GM12878 (cell line): ENCODE data around the gene ANKRD13A. TPM values are rescaled to one million over a fixed set of nuclear protein-coding genes. Genes with fewer than 3 reads are reported as not detected.
A peak's percentile ranks its signal among the peaks of the same experiment; 100 is the strongest.
"Not testable (repeated sequence)": the region's sequence is repeated elsewhere in the genome, so short reads cannot be mapped to it uniquely, and the experiment has no call there.

Source experiments
- ATAC-seq: fragments of 200-7000 bp; cut with Tn5 transposase; 3 replicates; pipeline ENCODE4 v1.9.1; 2020; ENCODE audit warnings: mild to moderate bottlenecking, moderate library complexity
- BruUV-seq: library from RNA; stranded (reverse); fragments of 400-500 nt; replicated peaks from 2 replicates; lab custom pipeline; 2021; lab: Mats Ljungman, UMichigan
- CTCF ChIA-PET: fragments of 300-600 bp; sonication (Branson Sonifier 250); formaldehyde crosslinking; extraction: SDS; loops from one replicate; lab custom pipeline; 2021; ENCODE audit warnings: inconsistent platforms; lab: Yijun Ruan, JAX
- POLR2A ChIA-PET: fragments of 350-600 bp; formaldehyde crosslinking; extraction: SDS; loops from one replicate; lab custom pipeline; 2021; ENCODE audit warnings: inconsistent platforms; lab: Charles Lee
- RAD21 ChIA-PET: fragments of 300-600 bp; sonication (Branson Sonifier 250); formaldehyde crosslinking; loops from one replicate; lab custom pipeline; 2023; ENCODE audit warnings: antibody characterized with exemption; ENCODE audit not compliant: unreplicated experiment; lab: Charles Lee
- SMC1A ChIA-PET: fragments of 300-600 bp; sonication (Branson Sonifier 250); formaldehyde crosslinking; loops from one replicate; lab custom pipeline; 2023; ENCODE audit not compliant: unreplicated experiment, uncharacterized antibody; lab: Charles Lee
- DNase-seq: peaks from one replicate; pipeline ENCODE4 v3.0.0-alpha.2; 2011; ENCODE audit warnings: low read depth, low spot score
- FAIRE-seq: peaks from 3 replicates; lab custom pipeline; 2011; peaks lifted over from hg19 to GRCh38; lab: Jason Lieb, UNC
- H2AFZ ChIP-seq: 2 replicates; pipeline ENCODE4 v1.6.0; 2011; ENCODE audit warnings: low read depth, low read length, control low read depth; ENCODE audit not compliant: control insufficient read depth
- H3K27ac ChIP-seq: 2 replicates; pipeline ENCODE4 v1.5.1; 2011; ENCODE audit warnings: control low read depth; ENCODE audit not compliant: control insufficient read depth, insufficient read depth
- H3K27me3 ChIP-seq, 2 experiments: replicated peaks in 1 of 2; 2 replicates each; pipeline versions ENCODE4 v1.6.0 to v1.6.1; 2011; ENCODE audit warnings: low read length in 1 of 2; ENCODE audit not compliant: control insufficient read depth in 2 of 2, insufficient read depth in 2 of 2
- H3K36me3 ChIP-seq, 2 experiments: 2 replicates each; pipeline ENCODE4 v1.5.1; 2011; ENCODE audit warnings: low read length in 1 of 2; ENCODE audit not compliant: control insufficient read depth in 2 of 2, insufficient read depth in 2 of 2
- H3K4me1 ChIP-seq: 2 replicates; pipeline ENCODE4 v1.6.1; 2011; ENCODE audit warnings: mild to moderate bottlenecking, low read length, moderate library complexity, mixed read lengths; ENCODE audit not compliant: control insufficient read depth, insufficient read depth
- H3K4me2 ChIP-seq: 2 replicates; pipeline ENCODE4 v1.6.0; 2011; ENCODE audit warnings: control low read depth; ENCODE audit not compliant: control insufficient read depth, insufficient read depth
- H3K4me3 ChIP-seq: fragments of 200-600 bp; sonication (generic); 2 replicates; pipeline ENCODE4 v1.5.1; 2016
- H3K79me2 ChIP-seq: 2 replicates; pipeline ENCODE4 v1.6.0; 2011; ENCODE audit warnings: low read length; ENCODE audit not compliant: control insufficient read depth, insufficient read depth
- H3K9ac ChIP-seq: 2 replicates; pipeline ENCODE4 v1.8.0; 2011; ENCODE audit warnings: low read length, control low read depth, mixed read lengths; ENCODE audit not compliant: control insufficient read depth, insufficient read depth
- H3K9me3 ChIP-seq: replicated peaks from 3 replicates; pipeline ENCODE4 v1.5.1; 2011; ENCODE audit warnings: mild to moderate bottlenecking, low read length; ENCODE audit not compliant: control insufficient read depth, insufficient read depth
- H4K20me1 ChIP-seq: 2 replicates; pipeline ENCODE4 v1.6.0; 2011; ENCODE audit not compliant: control insufficient read depth, insufficient read depth
- BHLHE40 ChIP-seq, 2 experiments: fragments of 450-650 bp in 1 of 2; IDR thresholded peaks; 2 replicates each; pipeline ENCODE4 v1.6.1; 2011 to 2017; ENCODE audit warnings: low read depth in 2 of 2, borderline replicate concordance in 1 of 2, improper control_type of control experiment in 1 of 2, low read length in 1 of 2, mild to moderate bottlenecking in 1 of 2
- IKZF1 ChIP-seq: fragments of 450-650 bp; conservative IDR thresholded peaks from 2 replicates; pipeline ENCODE4 v1.6.1; 2017; ENCODE audit warnings: antibody characterized with exemption, mild to moderate bottlenecking
- IKZF2 ChIP-seq, 2 experiments: fragments of 450-650 bp; IDR thresholded peaks; 2 replicates each; pipeline ENCODE4 v1.6.1; 2017; ENCODE audit warnings: mild to moderate bottlenecking in 2 of 2, moderate library complexity in 2 of 2
- IRF4 ChIP-seq: IDR thresholded peaks from 2 replicates; pipeline ENCODE4 v1.6.1; 2011; ENCODE audit warnings: low read depth, low read length
- JUNB ChIP-seq: IDR thresholded peaks from 2 replicates; pipeline ENCODE4 v1.6.1; 2016; ENCODE audit warnings: antibody characterized with exemption, mild to moderate bottlenecking
- JUND ChIP-seq: IDR thresholded peaks from 2 replicates; pipeline ENCODE4 v1.6.1; 2012; ENCODE audit warnings: low read depth, mild to moderate bottlenecking, low read length, improper control_type of control experiment, moderate library complexity
- MTA2 ChIP-seq: fragments of 450-650 bp; IDR thresholded peaks from 2 replicates; pipeline ENCODE4 v1.6.1; 2016; ENCODE audit warnings: low read depth, mild to moderate bottlenecking, moderate library complexity
- NBN ChIP-seq: fragments of 450-650 bp; IDR thresholded peaks from 2 replicates; pipeline ENCODE4 v1.6.1; 2016
- NFIC ChIP-seq: IDR thresholded peaks from 2 replicates; pipeline ENCODE4 v1.6.1; 2012; ENCODE audit warnings: low read depth, mild to moderate bottlenecking, inconsistent platforms, low read length, moderate library complexity
- RUNX3 ChIP-seq: IDR thresholded peaks from 2 replicates; pipeline ENCODE4 v1.6.1; 2012; ENCODE audit warnings: low read length, inconsistent platforms
- SREBF1 ChIP-seq: IDR thresholded peaks from 2 replicates; pipeline ENCODE4 v1.6.1; 2012; ENCODE audit warnings: mild to moderate bottlenecking, low read length
- ZNF217 ChIP-seq: fragments of 450-650 bp; IDR thresholded peaks from 2 replicates; pipeline ENCODE4 v1.6.1; 2017; ENCODE audit warnings: antibody characterized with exemption, mild to moderate bottlenecking
- ZNF384 ChIP-seq: IDR thresholded peaks from 2 replicates; pipeline ENCODE4 v1.6.1; 2012; ENCODE audit warnings: low read depth, mild to moderate bottlenecking, low read length, improper control_type of control experiment, borderline replicate concordance
- WGBS: methylation state at CpG from one replicate; pipeline ENCODE4 v1.1.6; 2016; ENCODE audit warnings: low lambda C conversion rate; ENCODE audit not compliant: insufficient replicate concordance, insufficient coverage; ENCODE audit errors: missing lambda C conversion rate; 5-methylcytosine and 5-hydroxymethylcytosine counted together
- in situ Hi-C: fragments of 300-500 bp; cut with MboI; formaldehyde crosslinking; loops from 9 replicates; pipeline ENCODE4 v1.14.3; 2018; ENCODE audit warnings: mixed read lengths
- intact Hi-C: fragments of 100-400 bp; cut with micrococcal nuclease; formaldehyde crosslinking; loops from one replicate; pipeline ENCODE4 v1.14.2; 2022; ENCODE audit not compliant: unreplicated experiment
- polyA plus RNA-seq, 11 experiments: library from polyadenylated mRNA; depleted of rRNA in 4 of 11; unstranded in 6 of 11; stranded (reverse) in 5 of 11; fragments of >200 nt; fragmentation: Nextera tagmentation in 4 of 11; fragmentation: Illumina TruSeq in 1 of 11; extraction: Ambion mirVana in 4 of 11; extraction: Trizol in 1 of 11; gene quantifications; 1 replicate in 1 of 11; 2 replicates in 10 of 11; pipeline versions ENCODE4 v1.2.1 to v1.2.3, GENCODE V29; 2011 to 2016; ENCODE audit warnings: inconsistent platforms in 2 of 11, missing spikeins in 2 of 11, low read depth in 1 of 11
- total RNA-seq, 4 experiments: library from RNA; depleted of rRNA in 3 of 4; stranded (reverse); fragments of >200 nt in 3 of 4; fragmentation: Illumina TruSeq in 1 of 4; extraction: Trizol in 1 of 4; gene quantifications; 2 replicates each; pipeline versions ENCODE4 v1.2.1 to v1.2.3, GENCODE V29; 2013 to 2021
- TF ChIP-seq, protein P1 (sequence below): fragments of 450-650 bp; IDR thresholded peaks from 2 replicates; pipeline ENCODE4 v1.6.1; 2017; ENCODE audit warnings: mild to moderate bottlenecking, low read depth, inconsistent platforms; ENCODE audit not compliant: poor library complexity, severe bottlenecking

ANKRD13A gene
- total and polyA plus RNA-seq, 10 of the 15 experiments (the other 5 are each of a cell fraction or from before 2014, with no cell fraction given), result 10.2 to 93.4 (median 76.5) TPM

DNA sequence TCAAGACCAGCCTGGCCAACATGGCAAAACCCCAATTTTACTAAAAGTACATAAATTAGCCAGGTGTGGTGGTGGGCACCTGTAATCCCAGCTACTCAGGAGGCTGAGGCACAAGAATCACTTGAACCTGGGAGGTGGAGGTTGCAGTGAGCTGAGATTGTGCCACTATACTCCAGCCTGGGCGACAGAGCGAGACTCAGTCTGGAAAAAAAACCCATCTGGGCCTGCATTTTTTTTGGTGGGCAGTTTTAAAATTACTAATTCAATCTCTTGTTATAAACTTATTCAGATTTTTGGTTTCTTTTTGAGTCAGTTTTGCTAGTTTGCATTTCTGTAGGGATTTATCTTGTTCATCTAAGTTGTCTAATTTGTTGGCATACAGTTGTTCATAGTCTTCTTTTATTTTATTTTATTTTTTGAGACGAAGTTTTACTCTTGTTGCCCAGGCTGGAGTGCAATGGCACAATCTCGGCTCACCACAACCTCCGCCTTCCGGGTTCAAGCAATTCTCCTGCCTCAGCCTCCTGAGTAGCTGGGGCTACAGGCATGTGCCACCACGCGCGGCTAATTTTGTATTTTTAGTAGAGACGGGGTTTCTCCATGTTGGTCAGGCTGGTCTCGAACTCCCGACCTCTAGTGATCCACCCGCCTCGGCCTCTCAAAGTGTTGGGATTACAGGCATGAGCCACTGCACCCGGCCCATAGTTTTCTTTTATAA, 9.6 kb downstream of the ANKRD13A start:
- ATAC-seq, RAD21 ChIA-PET, H4K20me1 ChIP-seq: not testable (repeated sequence)
- H3K27ac ChIP-seq, result peak overlapping the region; percentile 83
- WGBS, result under 1% methylated on average over 15 of the region's 15 CpGs
- 0 out of 2 replicates have a peak, but pooled peaks have one; percentile 26 for TF ChIP-seq IKZF1
- TF ChIP-seq ZNF217, result peak; percentile 61
- TF ChIP-seq SREBF1, result 0 out of 2 replicates have a peak, but pooled peaks have one; percentile 41
- peak; percentile 39 for TF ChIP-seq MTA2
- TF ChIP-seq NFIC, result peak; percentile 36; the same call in 1 of the 2 replicates
- TF ChIP-seq, protein P1, sequence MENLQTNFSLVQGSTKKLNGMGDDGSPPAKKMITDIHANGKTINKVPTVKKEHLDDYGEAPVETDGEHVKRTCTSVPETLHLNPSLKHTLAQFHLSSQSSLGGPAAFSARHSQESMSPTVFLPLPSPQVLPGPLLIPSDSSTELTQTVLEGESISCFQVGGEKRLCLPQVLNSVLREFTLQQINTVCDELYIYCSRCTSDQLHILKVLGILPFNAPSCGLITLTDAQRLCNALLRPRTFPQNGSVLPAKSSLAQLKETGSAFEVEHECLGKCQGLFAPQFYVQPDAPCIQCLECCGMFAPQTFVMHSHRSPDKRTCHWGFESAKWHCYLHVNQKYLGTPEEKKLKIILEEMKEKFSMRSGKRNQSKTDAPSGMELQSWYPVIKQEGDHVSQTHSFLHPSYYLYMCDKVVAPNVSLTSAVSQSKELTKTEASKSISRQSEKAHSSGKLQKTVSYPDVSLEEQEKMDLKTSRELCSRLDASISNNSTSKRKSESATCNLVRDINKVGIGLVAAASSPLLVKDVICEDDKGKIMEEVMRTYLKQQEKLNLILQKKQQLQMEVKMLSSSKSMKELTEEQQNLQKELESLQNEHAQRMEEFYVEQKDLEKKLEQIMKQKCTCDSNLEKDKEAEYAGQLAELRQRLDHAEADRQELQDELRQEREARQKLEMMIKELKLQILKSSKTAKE, result peak; percentile 54
- TF ChIP-seq RUNX3, result peak; percentile 14; the same call in 1 of the 2 replicates
- TF ChIP-seq ZNF384, result peak; percentile 11; the same call in 1 of the 2 replicates
- TF ChIP-seq IRF4, result 0 out of 2 replicates have a peak, but pooled peaks have one; percentile 18
- TF ChIP-seq JUND, result 0 out of 2 replicates have a peak, but pooled peaks have one; percentile 45
- peak; percentile 85 for TF ChIP-seq JUNB
- TF ChIP-seq NBN, result 0 out of 2 replicates have a peak, but pooled peaks have one; percentile 34
- TF ChIP-seq IKZF2 (IDR thresholded peaks at IDR 0.05), result 0 out of 4 replicates have a peak, but pooled peaks of 1 of the 2 experiments have one; percentile 18
- TF ChIP-seq BHLHE40 (IDR thresholded peaks at IDR 0.05; ENCODE audit: borderline replicate concordance in 1 of 2, low read depth in 2 of 2, low read length in 1 of 2), result peak in 1 of 2 experiments; percentile 24; a peak in 1 of 4 replicates
- TF ChIP-seq, all 136 proteins: peak for 14; not testable (repeated sequence) for 122
- CTCF ChIA-PET, result interaction anchor here (0.7 kb wide), 1 partner anchor 339 kb away, joined by 3 read pairs; no protein-coding TSS in a partner anchor
- H2AFZ ChIP-seq, H3K36me3 ChIP-seq, intact Hi-C loops, H3K27me3 ChIP-seq, in situ Hi-C loops, DNase-seq, BruUV-seq, H3K9me3 ChIP-seq, FAIRE-seq: not testable (repeated sequence)
- Histone ChIP-seq H3K4me2 (peak overlapping the region; percentile 91), H3K4me1 (peaks cover 53% of the 10 kb centered on the region), H3K79me2 (peaks cover 52% of the 10 kb centered on the region), H3K4me3 (peak overlapping the region; percentile 37), H3K9ac (peak overlapping the region; percentile 7; the same call in 1 of the 2 replicates)
- POLR2A ChIA-PET, result interaction anchor here (0.6 to 5.1 kb wide), 2 partner anchors 11 to 597 kb away, joined by 5 to 40 read pairs; partner anchors contain the start of genes ANKRD13A and GIT2
- SMC1A ChIA-PET, result interaction anchor here (0.7 kb wide), 1 partner anchor 166 kb away, joined by 3 read pairs; no protein-coding TSS in a partner anchor
